Smooth muscle cell (in vitro differentiated cells): ENCODE data around the gene KRT80. TPM values are rescaled to one million over a fixed set of nuclear protein-coding genes. Genes with fewer than 3 reads are reported as not detected.

Experiments used
- DNase-seq: peaks from one replicate; lab custom pipeline; 2025; ENCODE audit not compliant: unreplicated experiment; lab: John Stamatoyannopoulos, UW
- H2AFZ ChIP-seq: fragments of 200-600 bp; sonication (generic); 2 replicates; pipeline ENCODE4 v1.6.0; 2016; ENCODE audit warnings: antibody characterized with exemption, low read depth, mild to moderate bottlenecking
- H3F3A ChIP-seq: fragments of 200-600 bp; sonication (generic); 2 replicates; pipeline ENCODE4 v1.6.0; 2017; ENCODE audit warnings: antibody characterized with exemption, low read depth
- H3K27ac ChIP-seq: fragments of 200-600 bp; sonication (generic); 2 replicates; pipeline ENCODE4 v1.5.1; 2016; ENCODE audit warnings: low read depth, mild to moderate bottlenecking
- H3K27me3 ChIP-seq: fragments of 200-600 bp; sonication (generic); 2 replicates; pipeline ENCODE4 v1.6.1; 2016; ENCODE audit warnings: low read depth, mild to moderate bottlenecking
- H3K36me3 ChIP-seq: fragments of 200-600 bp; sonication (generic); 2 replicates; pipeline ENCODE4 v1.5.1; 2016; ENCODE audit warnings: low read depth
- H3K4me1 ChIP-seq: fragments of 200-600 bp; sonication (generic); 2 replicates; pipeline ENCODE4 v1.5.1; 2016; ENCODE audit warnings: low read depth
- H3K4me2 ChIP-seq: fragments of 200-600 bp; sonication (generic); 2 replicates; pipeline ENCODE4 v1.6.0; 2016; ENCODE audit warnings: mild to moderate bottlenecking
- H3K4me3 ChIP-seq: fragments of 200-600 bp; sonication (generic); 2 replicates; pipeline ENCODE4 v1.5.1; 2016; ENCODE audit warnings: mild to moderate bottlenecking
- H3K79me2 ChIP-seq: fragments of 200-600 bp; sonication (generic); 2 replicates; pipeline ENCODE4 v1.6.0; 2016; ENCODE audit warnings: low read depth, mild to moderate bottlenecking
- H3K9ac ChIP-seq: fragments of 200-600 bp; sonication (generic); 2 replicates; pipeline ENCODE4 v1.6.0; 2016; ENCODE audit warnings: low read depth
- H3K9me3 ChIP-seq: fragments of 200-600 bp; sonication (generic); replicated peaks from 2 replicates; pipeline ENCODE4 v1.5.1; 2016; ENCODE audit warnings: low read depth
- H4K20me1 ChIP-seq: fragments of 200-600 bp; sonication (generic); 2 replicates; pipeline ENCODE4 v1.6.0; 2016; ENCODE audit warnings: low read depth
- WGBS: methylation state at CpG from one replicate; pipeline ENCODE4 v1.1.7; 2016; ENCODE audit warnings: low lambda C conversion rate; 5-methylcytosine and 5-hydroxymethylcytosine counted together
- polyA plus RNA-seq: library from polyadenylated mRNA; unstranded; fragments of >200 nt; fragmentation: Nextera tagmentation; extraction: Ambion mirVana; gene quantifications from 2 replicates; pipeline ENCODE4 v1.2.1, GENCODE V29; 2016
- total RNA-seq: library from RNA; depleted of rRNA; stranded (reverse); fragments of >200 nt; gene quantifications from 2 replicates; pipeline ENCODE4 v1.2.3, GENCODE V29; 2014
- TF ChIP-seq, protein P1 (sequence below): fragments of 200-600 bp; sonication (generic); IDR thresholded peaks from 2 replicates; pipeline ENCODE4 v1.5.1; 2017; ENCODE audit warnings: borderline replicate concordance, mild to moderate bottlenecking, antibody characterized with exemption; ENCODE audit not compliant: insufficient read depth, poor library complexity, severe bottlenecking

Gene KRT80
- total and polyA plus RNA-seq, 2 experiments from 2014 or later, result 5.1 to 11.7 TPM

DNA sequence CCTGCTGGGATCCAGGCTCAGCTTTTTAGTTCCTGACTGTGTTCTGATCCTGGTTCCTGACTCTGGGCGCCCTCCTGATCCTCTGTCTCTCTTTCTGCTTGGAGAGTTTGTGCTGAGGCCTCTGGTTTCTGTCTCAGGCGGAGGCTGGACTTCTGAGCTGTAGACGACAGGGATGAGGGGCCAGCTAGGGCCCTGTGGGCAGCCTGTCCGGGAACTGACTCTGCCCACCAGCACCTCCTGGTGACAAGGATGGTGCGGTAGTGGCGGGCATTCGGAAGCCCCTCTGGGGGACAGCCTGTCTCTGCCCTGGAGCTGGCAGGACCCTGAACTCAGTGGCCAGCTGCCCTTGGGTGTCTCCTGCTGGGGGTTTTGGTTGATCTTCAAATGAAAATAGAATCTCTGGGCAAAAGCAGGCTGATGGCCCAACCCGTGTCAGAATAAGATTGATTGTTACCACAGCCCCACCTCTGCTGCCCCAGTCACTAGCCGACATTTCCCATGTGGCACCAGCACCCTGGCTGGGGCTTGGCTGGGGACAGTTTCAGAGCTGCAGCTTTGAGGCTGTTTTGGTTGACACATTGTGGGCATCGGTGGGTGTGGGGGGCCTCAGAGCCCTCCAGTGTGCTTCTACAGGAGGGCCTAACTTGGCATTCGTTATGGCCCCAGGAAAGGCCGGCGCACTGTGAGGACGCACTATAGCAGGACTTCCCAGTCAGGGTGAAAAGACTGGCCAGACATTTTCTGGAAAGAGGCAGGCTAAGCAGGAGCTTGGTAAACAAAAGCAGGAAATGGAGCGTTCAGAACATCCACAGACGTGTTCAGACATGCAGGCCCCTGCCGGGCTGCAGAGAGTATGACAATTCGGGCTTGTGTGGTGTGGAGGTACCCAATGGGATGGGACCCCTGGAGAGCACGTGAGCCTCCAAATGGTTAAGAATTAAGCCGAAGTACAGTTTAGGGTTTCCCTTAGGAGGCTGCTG is 16.2 kb downstream of the KRT80 start:
- Histone ChIP-seq H3K4me1 (peaks cover 8% of the 10 kb centered on the region), H3K4me2 (peak overlapping the region; percentile 36), H2AFZ (peak overlapping the region; percentile 72), H3K4me3 (no peak overlapping the region), H3F3A (no peaks in the 10 kb centered on the region), H3K9ac (no peak overlapping the region), H3K9me3 (no peaks in the 10 kb centered on the region), H3K79me2 (no peaks in the 10 kb centered on the region), H3K27me3 (no peaks in the 10 kb centered on the region), H3K36me3 (no peaks in the 10 kb centered on the region), H4K20me1 (no peaks in the 10 kb centered on the region), H3K27ac (peak overlapping the region; percentile 56)
- no peak for DNase-seq
- TF ChIP-seq, protein P1, sequence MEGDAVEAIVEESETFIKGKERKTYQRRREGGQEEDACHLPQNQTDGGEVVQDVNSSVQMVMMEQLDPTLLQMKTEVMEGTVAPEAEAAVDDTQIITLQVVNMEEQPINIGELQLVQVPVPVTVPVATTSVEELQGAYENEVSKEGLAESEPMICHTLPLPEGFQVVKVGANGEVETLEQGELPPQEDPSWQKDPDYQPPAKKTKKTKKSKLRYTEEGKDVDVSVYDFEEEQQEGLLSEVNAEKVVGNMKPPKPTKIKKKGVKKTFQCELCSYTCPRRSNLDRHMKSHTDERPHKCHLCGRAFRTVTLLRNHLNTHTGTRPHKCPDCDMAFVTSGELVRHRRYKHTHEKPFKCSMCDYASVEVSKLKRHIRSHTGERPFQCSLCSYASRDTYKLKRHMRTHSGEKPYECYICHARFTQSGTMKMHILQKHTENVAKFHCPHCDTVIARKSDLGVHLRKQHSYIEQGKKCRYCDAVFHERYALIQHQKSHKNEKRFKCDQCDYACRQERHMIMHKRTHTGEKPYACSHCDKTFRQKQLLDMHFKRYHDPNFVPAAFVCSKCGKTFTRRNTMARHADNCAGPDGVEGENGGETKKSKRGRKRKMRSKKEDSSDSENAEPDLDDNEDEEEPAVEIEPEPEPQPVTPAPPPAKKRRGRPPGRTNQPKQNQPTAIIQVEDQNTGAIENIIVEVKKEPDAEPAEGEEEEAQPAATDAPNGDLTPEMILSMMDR, result no peak
- 72% methylated on average over 20 of the region's 20 CpGs for WGBS

DNA sequence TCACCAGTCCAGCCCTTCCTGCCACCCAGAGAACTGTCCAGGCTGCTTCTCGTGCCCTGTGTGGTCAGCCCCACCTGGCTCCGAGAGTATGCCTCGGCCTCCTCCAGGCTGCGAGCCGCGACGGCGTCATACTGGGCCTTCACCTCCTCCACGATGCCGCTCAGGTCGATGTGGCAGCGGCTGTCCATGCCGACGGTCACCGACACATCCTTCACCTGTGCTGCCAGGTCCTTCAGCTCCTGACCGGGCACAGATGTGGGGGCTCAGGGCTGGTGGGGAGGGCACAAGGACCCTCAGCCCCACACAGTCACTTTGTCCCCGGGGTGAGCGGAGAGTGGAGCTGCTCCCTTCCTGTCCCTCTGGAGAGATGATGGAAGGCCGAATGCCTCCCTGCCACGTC is 18.3 kb downstream of the KRT80 start:
- H3K9ac ChIP-seq, result no peak overlapping the region
- 98% methylated on average over 20 of the region's 20 CpGs for WGBS
- no peak overlapping the region for H2AFZ ChIP-seq
- H3K4me2 ChIP-seq, result no peak overlapping the region
- H3K4me3 ChIP-seq, result no peak overlapping the region
- no peak overlapping the region for H3K27ac ChIP-seq
- TF ChIP-seq, protein P1, result no peak
- H3F3A ChIP-seq, result peaks cover 3% of the 10 kb centered on the region
- no peaks in the 10 kb centered on the region for H4K20me1 ChIP-seq
- no peaks in the 10 kb centered on the region for H3K79me2 ChIP-seq
- no peaks in the 10 kb centered on the region for H3K9me3 ChIP-seq
- DNase-seq, result no peak
- H3K4me1 ChIP-seq, result peaks cover 8% of the 10 kb centered on the region
- H3K36me3 ChIP-seq, result no peaks in the 10 kb centered on the region
- H3K27me3 ChIP-seq, result no peaks in the 10 kb centered on the region

DNA sequence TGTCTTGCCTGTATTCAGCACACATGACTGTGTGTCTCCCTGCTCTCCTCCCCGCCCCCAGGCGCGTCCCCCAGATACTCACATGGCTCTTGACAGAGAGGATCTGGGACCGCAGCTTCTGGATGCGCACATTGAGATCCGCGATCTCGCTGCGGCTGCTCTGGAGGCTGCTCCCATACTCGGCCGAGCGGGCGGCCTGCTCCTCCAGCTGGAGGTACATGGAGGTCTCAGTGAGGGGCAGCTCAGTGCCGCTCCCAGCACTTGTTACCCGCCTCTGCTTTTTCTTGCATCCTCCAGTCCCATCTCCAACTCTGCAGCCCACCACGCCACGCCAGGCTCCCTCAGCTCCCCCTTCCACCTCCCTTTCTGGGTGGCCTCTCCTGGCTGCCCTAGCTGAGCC is 18.9 kb downstream of the KRT80 start:
- no peak overlapping the region for H3K27ac ChIP-seq
- H3K9ac ChIP-seq, result no peak overlapping the region
- H3K4me3 ChIP-seq, result no peak overlapping the region
- H3K36me3 ChIP-seq, result no peaks in the 10 kb centered on the region
- no peaks in the 10 kb centered on the region for H4K20me1 ChIP-seq
- 97% methylated on average over 17 of the region's 17 CpGs for WGBS
- no peak overlapping the region for H3K4me2 ChIP-seq
- H2AFZ ChIP-seq, result no peak overlapping the region
- H3K9me3 ChIP-seq, result no peaks in the 10 kb centered on the region
- TF ChIP-seq, protein P1, result no peak
- no peak for DNase-seq
- H3K27me3 ChIP-seq, result no peaks in the 10 kb centered on the region
- H3K79me2 ChIP-seq, result no peaks in the 10 kb centered on the region
- H3F3A ChIP-seq, result peaks cover 3% of the 10 kb centered on the region
- H3K4me1 ChIP-seq, result peaks cover 8% of the 10 kb centered on the region
